Measurements from ENCODE around the gene RFPL4A. TPM values are rescaled to one million over a fixed set of nuclear protein-coding genes. Genes with fewer than 3 reads are reported as not detected.
A peak's percentile ranks its signal among the peaks of the same experiment; 100 is the strongest.
"Not testable (repeated sequence)": the region's sequence is repeated elsewhere in the genome, so short reads cannot be mapped to it uniquely, and the experiment has no call there.

Gene RFPL4A
- polyA plus RNA-seq, 2 of the 4 experiments (the other 2 are of a cell fraction): 0.06 TPM; not detected in 1

DNA sequence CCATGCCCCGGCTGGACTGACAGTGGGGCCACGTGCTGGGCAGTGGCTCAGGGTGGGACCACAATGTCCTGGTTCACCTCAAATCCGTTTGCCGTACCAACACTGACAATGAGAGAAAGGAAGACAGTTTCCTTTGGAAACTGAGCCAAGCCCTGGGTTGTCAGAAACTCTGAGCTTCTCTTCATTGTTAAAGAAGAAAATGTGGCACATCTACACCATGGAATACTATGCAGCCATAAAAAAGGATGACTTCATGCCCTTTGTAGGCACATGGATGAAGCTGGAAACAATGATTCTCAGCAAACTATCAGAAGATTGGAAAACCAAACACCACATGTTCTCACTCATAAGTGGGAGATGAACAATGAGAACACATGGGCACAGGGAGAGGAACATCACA lies 2.1 kb upstream of the RFPL4A start:
- DNase-seq (ENCODE audit: low read depth in 1 of 2, low spot score in 1 of 2); H3K4me1 ChIP-seq; CTCF ChIA-PET; H3K27ac ChIP-seq; FAIRE-seq; POLR2A ChIA-PET; H3K4me2 ChIP-seq; H3K4me3 ChIP-seq; ATAC-seq: not testable (repeated sequence)
- TF ChIP-seq CBX8 (IDR thresholded peaks at IDR 0.05): 0 out of 2 replicates have a peak, but pooled peaks have one; percentile 33
- 26% methylated on average over 4 of the region's 4 CpGs for WGBS (ENCODE audit: missing lambda C conversion rate)
- peaks cover 10% of the 10 kb centered on the region for H3K9me3 ChIP-seq

DNA sequence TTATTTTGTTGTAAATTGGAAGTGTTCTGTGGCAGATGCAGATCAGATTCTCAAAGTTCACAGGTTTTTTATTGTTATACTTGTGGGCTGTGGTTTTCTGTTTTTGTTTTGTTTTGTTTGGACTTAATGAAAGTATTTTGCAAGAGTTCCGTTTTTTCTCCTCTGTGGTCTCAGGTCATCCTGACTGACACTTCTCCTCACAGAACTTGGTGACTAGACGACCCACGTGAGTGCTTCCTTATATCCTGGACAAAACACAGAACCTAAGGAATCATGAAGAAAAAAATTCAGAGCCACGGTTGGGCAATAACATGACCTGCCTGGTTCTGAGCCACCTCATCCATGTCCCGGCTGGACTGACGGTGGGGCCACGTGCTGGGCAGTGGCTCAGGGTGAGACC lies 7.6 kb downstream of the RFPL4A start:
- no peak for ATAC-seq
- Histone ChIP-seq H3K27ac (no peak overlapping the region), H3K4me1 (no peaks in the 10 kb centered on the region), H3K4me3 (no peak overlapping the region), H3K4me2 (no peak overlapping the region), H3K9me3 (peaks cover 11% of the 10 kb centered on the region; the same call in 2 of the 3 replicates)
- WGBS (ENCODE audit: missing lambda C conversion rate): 2% methylated on average over 7 of the region's 7 CpGs
- FAIRE-seq: no peak
- no peak for DNase-seq (ENCODE audit: low read depth in 1 of 2, low spot score in 1 of 2)
- POLR2A ChIA-PET: no interaction called here
- no peak for TF ChIP-seq KDM1A (IDR thresholded peaks at IDR 0.05; ENCODE audit: low read depth)
- CTCF ChIA-PET: no interaction called here

DNA sequence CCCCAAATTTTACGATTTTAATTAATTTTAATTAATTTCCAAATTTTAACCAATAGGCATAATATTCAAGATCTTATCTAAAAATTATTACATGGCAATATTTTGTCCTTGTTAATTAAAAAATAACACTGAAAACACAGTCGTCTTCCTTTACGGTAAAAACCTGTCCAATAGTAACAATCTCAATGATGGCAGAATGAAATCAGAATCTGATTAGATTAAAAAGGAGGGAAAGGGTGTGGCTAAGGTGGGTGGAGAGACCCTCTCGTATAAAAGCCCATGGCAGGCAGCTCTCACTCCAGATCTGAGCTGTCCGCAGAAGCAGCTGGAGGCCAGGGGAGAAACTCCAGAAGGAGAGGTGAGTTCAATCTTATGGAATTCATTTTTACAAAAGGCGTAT lies 9.9 kb downstream of the RFPL4A start, which contains the start of gene RFPL4AL1:
Gene RFPL4AL1, plus strand, starts transcription at position 301 of the 400 bp plus-strand sequence. CDS start 2,687 bp downstream, outside the sequence.
- FAIRE-seq; CTCF ChIA-PET; H3K4me3 ChIP-seq; DNase-seq (ENCODE audit: low read depth in 1 of 2, low spot score in 1 of 2); H3K4me1 ChIP-seq; H3K4me2 ChIP-seq; H3K27ac ChIP-seq; ATAC-seq; POLR2A ChIA-PET: not testable (repeated sequence)
- H3K9me3 ChIP-seq: peaks cover 11% of the 10 kb centered on the region; the same call in 2 of the 3 replicates
- 46% methylated on average over 5 of the region's 6 CpGs for WGBS (ENCODE audit: missing lambda C conversion rate)

DNA sequence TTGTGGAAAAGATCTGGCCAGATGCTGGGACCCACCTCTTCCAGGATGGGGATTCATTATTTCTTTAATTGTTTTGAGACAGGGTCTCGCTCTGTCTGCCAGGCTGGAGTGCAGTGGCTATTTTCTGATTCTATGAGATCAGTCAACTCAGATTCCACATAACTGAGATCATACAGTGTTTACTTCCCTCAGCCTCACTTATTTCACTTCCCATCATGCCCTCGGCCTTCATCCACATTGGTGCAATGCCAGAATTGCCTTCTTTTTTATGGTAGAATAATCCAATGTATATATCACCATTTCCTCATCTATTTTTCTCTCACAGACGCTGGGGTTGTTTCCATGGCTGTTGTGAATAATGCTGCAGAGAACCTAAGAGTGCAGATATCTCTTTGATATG lies 10.7 kb downstream of the RFPL4A start:
- ATAC-seq; POLR2A ChIA-PET; H3K4me3 ChIP-seq; CTCF ChIA-PET; DNase-seq (ENCODE audit: low read depth in 1 of 2, low spot score in 1 of 2); H3K27ac ChIP-seq; FAIRE-seq; H3K4me1 ChIP-seq; H3K4me2 ChIP-seq: not testable (repeated sequence)
- H3K9me3 ChIP-seq: peaks cover 10% of the 10 kb centered on the region; the same call in 2 of the 3 replicates
- WGBS (ENCODE audit: missing lambda C conversion rate): 2% methylated on average over 3 of the region's 3 CpGs

DNA sequence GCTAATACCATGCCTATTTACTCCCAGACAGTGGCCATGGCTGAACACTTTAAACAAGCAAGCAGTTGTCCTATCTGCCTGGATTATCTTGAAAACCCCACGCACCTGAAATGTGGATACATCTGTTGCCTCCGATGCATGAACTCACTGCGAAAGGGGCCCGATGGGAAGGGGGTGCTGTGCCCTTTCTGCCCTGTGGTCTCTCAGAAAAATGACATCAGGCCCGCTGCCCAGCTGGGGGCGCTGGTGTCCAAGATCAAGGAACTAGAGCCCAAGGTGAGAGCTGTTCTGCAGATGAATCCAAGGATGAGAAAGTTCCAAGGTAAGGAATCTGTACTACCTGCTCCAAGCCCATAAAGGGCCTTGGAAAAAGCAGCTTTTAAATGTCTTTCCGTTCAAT lies 18.6 kb downstream of the RFPL4A start:
- Histone ChIP-seq H3K4me1 (no peaks in the 10 kb centered on the region), H3K9me3 (peaks cover 12% of the 10 kb centered on the region; the same call in 2 of the 3 replicates), H3K4me3 (no peak overlapping the region), H3K4me2 (no peak overlapping the region), H3K27ac (no peak overlapping the region)
- DNase-seq (ENCODE audit: low read depth in 1 of 2, low spot score in 1 of 2): no peak
- WGBS (ENCODE audit: missing lambda C conversion rate): 31% methylated on average over 7 of the region's 7 CpGs
- no peak for FAIRE-seq
- peak in 1 of 2 experiments; percentile 55; a peak in 3 of 6 replicates for ATAC-seq
- TF ChIP-seq TFCP2L1 (CRISPR knock-in tag; IDR thresholded peaks at IDR 0.05) (no peak), RAD21 (conservative IDR thresholded peaks at IDR 0.05 in 1 of 2, IDR thresholded peaks at IDR 0.05 in 1 of 2) (peak in 1 of 2 experiments; percentile 47; a peak in 2 of 5 replicates)
- ChIA-PET POLR2A (no interaction called here), CTCF (no interaction called here)

DNA sequence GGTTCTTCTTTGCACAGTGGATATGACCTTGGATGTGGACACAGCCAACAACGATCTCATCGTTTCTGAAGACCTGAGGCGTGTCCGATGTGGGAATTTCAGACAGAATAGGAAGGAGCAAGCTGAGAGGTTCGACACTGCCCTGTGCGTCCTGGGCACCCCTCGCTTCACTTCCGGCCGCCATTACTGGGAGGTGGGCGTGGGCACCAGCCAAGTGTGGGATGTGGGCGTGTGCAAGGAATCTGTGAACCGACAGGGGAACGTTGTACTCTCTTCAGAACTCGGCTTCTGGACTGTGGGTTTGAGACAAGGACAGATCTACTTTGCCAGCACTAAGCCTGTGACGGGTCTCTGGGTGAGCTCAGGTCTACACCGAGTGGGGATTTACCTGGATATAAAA lies 19.4 kb downstream of the RFPL4A start:
- ATAC-seq: peak in 1 of 2 experiments; percentile 54; a peak in 2 of 6 replicates
- WGBS (ENCODE audit: missing lambda C conversion rate): 12% methylated on average over 12 of the region's 16 CpGs
- no peak for TF ChIP-seq ZC3H11A (IDR thresholded peaks at IDR 0.05)
- TF ChIP-seq CBX8 (IDR thresholded peaks at IDR 0.05): no peak
- TF ChIP-seq ESRRA (IDR thresholded peaks at IDR 0.05; ENCODE audit: borderline replicate concordance, low read length): no peak
- Histone ChIP-seq H3K4me1 (no peaks in the 10 kb centered on the region), H3K4me2 (peak overlapping the region; percentile 38; the same call in 1 of the 3 replicates), H3K9me3 (peaks cover 12% of the 10 kb centered on the region; the same call in 2 of the 3 replicates), H3K27ac (no peak overlapping the region), H3K4me3 (no peak overlapping the region)
- FAIRE-seq: no peak
- POLR2A ChIA-PET: no interaction called here
- CTCF ChIA-PET: interaction anchor here (2.0 kb wide), 1 partner anchor 30 kb away, joined by 5 read pairs; no protein-coding TSS in a partner anchor
- DNase-seq (ENCODE audit: low read depth in 1 of 2, low spot score in 1 of 2): no peak

DNA sequence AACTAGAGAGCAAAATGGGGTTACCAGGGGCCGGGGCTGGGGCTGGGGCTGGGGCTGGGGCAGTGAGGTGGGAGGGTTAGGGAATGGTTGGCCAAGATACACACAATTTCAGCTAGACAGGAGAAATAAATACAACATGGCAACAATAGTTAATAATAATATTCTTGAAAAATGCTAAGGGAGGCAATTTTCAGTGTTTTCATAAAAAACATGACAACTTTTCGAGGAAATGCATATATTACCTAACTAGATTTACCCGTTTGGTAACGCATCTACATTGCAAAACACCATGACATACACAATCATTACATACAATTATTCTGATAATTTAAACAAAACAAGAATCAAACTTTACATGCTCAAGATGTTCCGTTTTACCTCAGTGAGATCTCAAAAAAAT lies 22.2 kb downstream of the RFPL4A start:
- POLR2A ChIA-PET: no interaction called here
- DNase-seq (ENCODE audit: low read depth in 1 of 2, low spot score in 1 of 2) (no peak), FAIRE-seq (no peak), ATAC-seq (no peak)
- Histone ChIP-seq H3K9me3 (peaks cover 12% of the 10 kb centered on the region; the same call in 2 of the 3 replicates), H3K27ac (no peak overlapping the region), H3K4me3 (no peak overlapping the region), H3K4me1 (no peaks in the 10 kb centered on the region), H3K4me2 (no peak overlapping the region)
- CTCF ChIA-PET: no interaction called here
- WGBS (ENCODE audit: missing lambda C conversion rate): 12% methylated on average over 5 of the region's 5 CpGs
- peak; percentile 66 for TF ChIP-seq MAFK (IDR thresholded peaks at IDR 0.05; ENCODE audit: partially characterized antibody)
- TF ChIP-seq, protein P1, sequence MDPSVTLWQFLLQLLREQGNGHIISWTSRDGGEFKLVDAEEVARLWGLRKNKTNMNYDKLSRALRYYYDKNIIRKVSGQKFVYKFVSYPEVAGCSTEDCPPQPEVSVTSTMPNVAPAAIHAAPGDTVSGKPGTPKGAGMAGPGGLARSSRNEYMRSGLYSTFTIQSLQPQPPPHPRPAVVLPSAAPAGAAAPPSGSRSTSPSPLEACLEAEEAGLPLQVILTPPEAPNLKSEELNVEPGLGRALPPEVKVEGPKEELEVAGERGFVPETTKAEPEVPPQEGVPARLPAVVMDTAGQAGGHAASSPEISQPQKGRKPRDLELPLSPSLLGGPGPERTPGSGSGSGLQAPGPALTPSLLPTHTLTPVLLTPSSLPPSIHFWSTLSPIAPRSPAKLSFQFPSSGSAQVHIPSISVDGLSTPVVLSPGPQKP (IDR thresholded peaks at IDR 0.05; ENCODE audit: low read depth, low read length): no peak

All from A549 (cell line).